Cardiac muscle cell (in vitro differentiated cells and primary cell): ENCODE data around the gene SLC39A3. TPM values are rescaled to one million over a fixed set of nuclear protein-coding genes. Genes with fewer than 3 reads are reported as not detected.

Source experiments
- DNase-seq, 2 donors: peaks; one replicate each; pipeline versions ENCODE4 v3.0.0 to v3.0.0-alpha.2; 2010 to 2017; ENCODE audit warnings: low read depth in 1 of 2, low spot score in 1 of 2
- H3K27ac ChIP-seq: fragments of 200-600 bp; sonication (generic); 2 replicates; pipeline ENCODE4 v1.5.1; 2016
- H3K27me3 ChIP-seq: fragments of 200-600 bp; sonication (generic); 2 replicates; pipeline ENCODE4 v1.6.0; 2016; ENCODE audit warnings: control low read depth
- H3K36me3 ChIP-seq: fragments of 200-600 bp; sonication (generic); 2 replicates; pipeline ENCODE4 v1.5.1; 2016; ENCODE audit warnings: control low read depth
- H3K4me1 ChIP-seq: fragments of 200-600 bp; sonication (generic); 2 replicates; pipeline ENCODE4 v1.8.1; 2017; ENCODE audit warnings: low read depth, mild to moderate bottlenecking, mixed run types
- H3K4me3 ChIP-seq: fragments of 200-600 bp; sonication (generic); 2 replicates; pipeline ENCODE4 v1.5.1; 2016; ENCODE audit warnings: mild to moderate bottlenecking
- H3K9me3 ChIP-seq: fragments of 200-600 bp; sonication (generic); 2 replicates; pipeline ENCODE4 v1.5.1; 2017; ENCODE audit warnings: low read depth, mild to moderate bottlenecking, control low read depth
- polyA plus RNA-seq: library from polyadenylated mRNA; unstranded; fragments of >200 nt; fragmentation: Nextera tagmentation; extraction: Ambion mirVana; gene quantifications from 2 replicates; pipeline ENCODE4 v1.2.1, GENCODE V29; 2016
- total RNA-seq: library from RNA; depleted of rRNA; stranded (reverse); fragments of >200 nt; gene quantifications from 2 replicates; pipeline ENCODE4 v1.2.3, GENCODE V29; 2016
- TF ChIP-seq, protein P1 (sequence below): IDR thresholded peaks from 2 replicates; pipeline ENCODE4 v1.5.1; 2012; ENCODE audit warnings: low read depth, mild to moderate bottlenecking, low read length

Gene SLC39A3
- total and polyA plus RNA-seq, 2 experiments from 2014 or later: 29.4 to 46.0 TPM

DNA sequence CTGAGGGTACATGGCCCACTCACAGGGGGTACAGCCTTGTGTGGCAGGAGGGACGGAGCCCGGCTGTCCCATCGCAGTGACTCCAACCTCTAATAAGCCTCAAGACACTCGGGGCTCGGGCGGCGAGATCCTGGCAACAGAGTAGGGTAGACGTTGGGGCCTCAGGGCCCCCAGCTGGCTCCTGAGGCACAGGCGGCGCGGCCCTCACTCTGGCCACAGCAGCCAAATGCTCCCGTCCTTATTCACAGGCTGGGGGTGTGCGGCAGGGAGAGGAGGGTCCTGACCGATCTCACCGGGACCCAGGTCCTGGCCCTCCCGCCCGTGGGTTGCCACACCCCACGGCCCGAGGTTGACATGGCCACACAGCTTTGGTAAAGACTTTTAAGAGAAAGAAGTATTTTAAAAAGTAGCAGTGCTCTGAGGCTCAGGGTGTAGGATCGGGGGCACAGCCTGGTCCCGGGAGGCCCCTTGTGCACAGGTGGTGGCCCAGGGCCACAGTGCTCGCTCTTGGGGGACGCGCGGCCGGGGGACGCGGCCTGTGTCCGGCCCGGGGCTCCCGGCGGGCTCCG, 7.6 kb downstream of the SLC39A3 start:
- no peaks in the 10 kb centered on the region for H3K4me1 ChIP-seq
- TF ChIP-seq, protein P1, sequence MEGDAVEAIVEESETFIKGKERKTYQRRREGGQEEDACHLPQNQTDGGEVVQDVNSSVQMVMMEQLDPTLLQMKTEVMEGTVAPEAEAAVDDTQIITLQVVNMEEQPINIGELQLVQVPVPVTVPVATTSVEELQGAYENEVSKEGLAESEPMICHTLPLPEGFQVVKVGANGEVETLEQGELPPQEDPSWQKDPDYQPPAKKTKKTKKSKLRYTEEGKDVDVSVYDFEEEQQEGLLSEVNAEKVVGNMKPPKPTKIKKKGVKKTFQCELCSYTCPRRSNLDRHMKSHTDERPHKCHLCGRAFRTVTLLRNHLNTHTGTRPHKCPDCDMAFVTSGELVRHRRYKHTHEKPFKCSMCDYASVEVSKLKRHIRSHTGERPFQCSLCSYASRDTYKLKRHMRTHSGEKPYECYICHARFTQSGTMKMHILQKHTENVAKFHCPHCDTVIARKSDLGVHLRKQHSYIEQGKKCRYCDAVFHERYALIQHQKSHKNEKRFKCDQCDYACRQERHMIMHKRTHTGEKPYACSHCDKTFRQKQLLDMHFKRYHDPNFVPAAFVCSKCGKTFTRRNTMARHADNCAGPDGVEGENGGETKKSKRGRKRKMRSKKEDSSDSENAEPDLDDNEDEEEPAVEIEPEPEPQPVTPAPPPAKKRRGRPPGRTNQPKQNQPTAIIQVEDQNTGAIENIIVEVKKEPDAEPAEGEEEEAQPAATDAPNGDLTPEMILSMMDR: no peak
- no peaks in the 10 kb centered on the region for H3K9me3 ChIP-seq
- H3K27ac ChIP-seq: no peak overlapping the region
- no peak for DNase-seq
- H3K27me3 ChIP-seq: peaks cover 9% of the 10 kb centered on the region
- no peak overlapping the region for H3K4me3 ChIP-seq
- peaks cover 5% of the 10 kb centered on the region for H3K36me3 ChIP-seq

DNA sequence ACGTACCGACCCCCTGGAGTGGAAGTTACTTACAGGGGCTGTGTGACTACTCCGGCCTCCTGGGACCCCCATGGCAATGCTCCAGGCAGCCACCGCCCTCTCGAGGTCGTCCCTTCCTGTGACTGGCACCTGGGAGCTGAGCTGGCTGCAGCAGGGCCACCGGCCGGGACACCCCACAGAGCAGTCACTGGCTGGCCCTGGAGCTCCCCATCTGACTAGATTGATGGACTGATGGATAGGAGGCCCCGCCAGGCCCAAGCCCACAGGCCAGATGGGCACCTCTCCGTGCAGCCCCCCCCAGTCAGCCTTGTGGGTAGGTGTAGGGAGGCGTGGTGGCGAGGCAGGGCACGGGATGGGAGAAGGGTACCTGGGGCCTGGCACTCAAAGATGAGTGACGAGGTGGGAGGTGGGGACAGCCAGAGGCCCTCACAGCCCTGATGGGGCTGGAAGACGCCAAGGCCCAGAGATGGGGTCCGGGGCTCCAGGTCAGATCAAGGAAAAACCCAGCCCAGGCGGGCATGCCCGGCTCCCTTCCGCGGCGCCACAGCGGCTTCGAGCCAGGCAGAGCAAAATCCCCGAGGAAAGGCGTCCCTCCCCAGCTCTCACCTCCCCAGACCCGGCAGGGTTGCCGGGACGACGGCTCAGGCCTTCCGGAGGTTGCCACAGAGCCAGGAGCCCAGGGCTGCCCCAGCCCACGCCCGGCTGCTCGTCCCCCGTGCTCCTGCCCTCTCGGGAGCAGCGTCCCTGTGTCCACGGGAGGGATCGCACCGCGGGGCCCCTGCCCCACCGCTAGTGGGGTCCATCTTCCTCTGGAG, 8.4 kb downstream of the SLC39A3 start:
- no peak for DNase-seq
- no peak overlapping the region for H3K27ac ChIP-seq
- TF ChIP-seq, protein P1: no peak

DNA sequence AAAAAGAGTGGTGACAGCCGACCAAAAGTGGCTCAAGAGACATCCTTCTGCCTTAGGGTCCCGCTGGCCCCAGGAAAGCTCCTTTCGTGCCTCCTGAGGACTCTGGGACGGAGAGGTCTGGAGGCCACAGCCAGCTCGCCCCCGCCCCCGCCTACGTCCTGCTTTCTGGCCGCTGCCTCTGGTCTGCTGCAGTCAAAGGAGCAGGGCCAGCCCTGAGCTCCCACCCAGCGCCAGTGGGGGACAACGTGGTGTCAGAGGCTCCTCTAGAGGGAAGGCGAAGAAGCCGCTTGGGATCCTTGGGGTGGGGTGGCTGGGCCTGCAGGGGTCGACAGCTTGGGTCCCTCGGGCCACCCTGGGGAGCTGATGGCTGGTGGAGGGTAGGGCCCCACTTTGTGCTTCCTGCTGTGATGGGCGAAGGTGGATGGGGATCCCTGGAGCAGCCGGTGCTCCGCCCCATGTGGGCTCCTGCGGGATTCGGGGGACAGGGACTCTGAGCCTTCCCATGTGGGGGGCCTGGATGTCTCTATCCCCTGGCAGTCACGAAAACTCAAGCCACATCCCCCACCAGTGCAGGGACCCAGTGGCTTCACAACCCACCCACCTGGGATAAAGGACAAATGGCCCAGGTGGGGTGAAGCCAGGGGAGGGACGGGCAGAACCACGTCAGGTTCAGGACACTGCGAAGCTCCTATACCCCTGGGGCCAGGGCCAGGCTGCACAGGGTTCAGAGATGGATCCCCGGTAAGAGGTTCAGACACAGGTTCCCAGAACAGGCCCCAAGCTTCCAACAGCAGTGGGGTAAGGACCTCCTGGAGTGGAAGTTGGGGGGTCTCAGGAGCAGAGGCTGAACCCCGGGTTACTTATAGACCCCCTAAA, 9.6 kb downstream of the SLC39A3 start:
- Histone ChIP-seq H3K4me1 (no peaks in the 10 kb centered on the region), H3K4me3 (no peak overlapping the region), H3K27ac (no peak overlapping the region), H3K27me3 (peaks cover 20% of the 10 kb centered on the region), H3K9me3 (no peaks in the 10 kb centered on the region), H3K36me3 (no peaks in the 10 kb centered on the region)
- DNase-seq: no peak
- TF ChIP-seq, protein P1: no peak

More for the DNA sequence above, 8.4 kb downstream of the SLC39A3 start:
- no peaks in the 10 kb centered on the region for H3K9me3 ChIP-seq
- no peak overlapping the region for H3K4me3 ChIP-seq
- no peaks in the 10 kb centered on the region for H3K4me1 ChIP-seq
- H3K27me3 ChIP-seq: peaks cover 18% of the 10 kb centered on the region
- H3K36me3 ChIP-seq: peaks cover under 1% of the 10 kb centered on the region

DNA sequence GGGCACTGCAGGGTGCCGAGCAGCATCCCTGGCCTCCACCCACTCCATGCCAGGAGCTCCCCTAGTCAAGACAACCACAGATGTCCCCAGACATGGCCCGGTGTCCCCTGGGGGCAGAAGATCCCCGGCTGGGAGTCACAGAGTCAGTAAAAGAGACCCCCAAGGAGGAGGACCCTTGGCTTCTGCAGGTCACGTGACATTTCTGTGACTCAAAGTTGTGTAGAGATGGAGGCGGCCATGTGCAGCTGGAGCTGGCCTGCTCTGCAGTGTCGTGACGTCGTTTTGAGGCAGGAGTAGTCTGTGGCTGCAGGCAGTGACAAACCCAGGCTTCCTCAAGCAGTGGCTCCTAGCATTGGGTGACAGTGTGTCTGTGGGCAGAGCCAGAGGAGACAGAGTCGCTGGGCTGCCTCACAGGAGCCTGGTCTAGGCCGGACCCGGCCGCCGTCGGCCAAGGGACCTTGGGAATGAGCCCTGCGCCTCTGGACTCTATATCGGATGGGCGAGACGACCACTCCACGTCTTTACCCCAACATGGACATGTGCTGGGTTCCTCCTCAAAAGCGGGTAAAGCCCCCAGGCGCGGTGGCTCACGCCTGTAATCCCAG, 10.9 kb downstream of the SLC39A3 start:
- H3K27ac ChIP-seq: no peak overlapping the region
- no peaks in the 10 kb centered on the region for H3K9me3 ChIP-seq
- no peak overlapping the region for H3K4me3 ChIP-seq
- DNase-seq: no peak
- TF ChIP-seq, protein P1: no peak
- H3K27me3 ChIP-seq: peaks cover 20% of the 10 kb centered on the region
- H3K4me1 ChIP-seq: no peaks in the 10 kb centered on the region
- H3K36me3 ChIP-seq: no peaks in the 10 kb centered on the region

DNA sequence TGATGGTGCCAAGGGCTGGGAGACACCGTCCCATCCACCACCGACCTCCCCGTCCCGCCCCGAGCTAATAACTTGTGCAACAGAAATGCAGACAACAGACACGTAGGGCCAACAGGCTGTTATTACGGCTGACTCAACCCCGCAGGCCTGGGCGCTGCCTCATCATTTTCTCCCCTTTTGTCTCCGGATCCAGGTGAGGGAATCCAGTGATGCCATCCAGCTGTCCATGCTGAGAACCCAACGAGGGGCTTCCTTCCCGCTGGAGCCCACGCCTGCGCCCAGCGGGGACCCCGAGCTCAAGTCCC, 12.2 kb downstream of the SLC39A3 start:
- DNase-seq: no peak
- Histone ChIP-seq H3K9me3 (no peaks in the 10 kb centered on the region), H3K4me3 (no peak overlapping the region), H3K4me1 (peaks cover 3% of the 10 kb centered on the region), H3K36me3 (no peaks in the 10 kb centered on the region), H3K27ac (no peak overlapping the region), H3K27me3 (peaks cover 21% of the 10 kb centered on the region)
- TF ChIP-seq, protein P1: no peak
